ENCODE measurements around the gene FAM131B.

Gene FAM131B

GRCh38 chr7:143376396-143376795 is 13.9 kb upstream of the FAM131B start:
- TF ChIP-seq CTCF (IDR thresholded peaks at IDR 0.05) = no peak

GRCh38 chr7:143375298-143376034 is 13.0 kb upstream of the FAM131B start:
- TF ChIP-seq CTCF (IDR thresholded peaks at IDR 0.05) (no peak), ZFX (IDR thresholded peaks at IDR 0.05; ENCODE audit: borderline replicate concordance) (no peak)
- H3K27ac ChIP-seq = no peak overlapping the region

More at GRCh38 chr7:143376396-143376795, 13.9 kb upstream of the FAM131B start:
- H3K27ac ChIP-seq = no peak overlapping the region

- no peak overlapping the region for H3K27ac ChIP-seq
- TF ChIP-seq ZFX (IDR thresholded peaks at IDR 0.05; ENCODE audit: borderline replicate concordance) (no peak), CTCF (IDR thresholded peaks at IDR 0.05) (no peak)
These were observed 12.0 kb upstream of the FAM131B start for GRCh38 chr7:143374561-143374960.

- TF ChIP-seq CTCF (IDR thresholded peaks at IDR 0.05) (no peak), ZFX (IDR thresholded peaks at IDR 0.05; ENCODE audit: borderline replicate concordance) (no peak)
- H3K27ac ChIP-seq = no peak overlapping the region
These were observed 10.8 kb upstream of the FAM131B start for GRCh38 chr7:143373255-143373794.

- H3K27ac ChIP-seq = no peak overlapping the region
- TF ChIP-seq ZFX (IDR thresholded peaks at IDR 0.05; ENCODE audit: borderline replicate concordance) = no peak
- TF ChIP-seq CTCF (IDR thresholded peaks at IDR 0.05) = no peak
These were observed 9.6 kb upstream of the FAM131B start for GRCh38 chr7:143372070-143372469.

- no peak overlapping the region for H3K27ac ChIP-seq
- no peak for TF ChIP-seq ZFX (IDR thresholded peaks at IDR 0.05; ENCODE audit: borderline replicate concordance)
- TF ChIP-seq CTCF (IDR thresholded peaks at IDR 0.05) = no peak
These were observed 7.5 kb upstream of the FAM131B start for GRCh38 chr7:143369678-143370651.
